VCaP (cell line): ENCODE measurements around the gene PPP6R3.

ENCODE experiments used
- H3K27ac ChIP-seq: fragments of 450-650 bp; 2 replicates; pipeline ENCODE4 v1.5.1; 2017
- CTCF ChIP-seq: fragments of 450-650 bp; conservative IDR thresholded peaks from 2 replicates; pipeline ENCODE4 v1.5.1; 2017; ENCODE audit warnings: mild to moderate bottlenecking, moderate library complexity

The PPP6R3 gene

GRCh38 chr11:68582416-68583040 is 122.0 kb downstream of the PPP6R3 start:
- TF ChIP-seq CTCF = no peak
- H3K27ac ChIP-seq = no peak overlapping the region

GRCh38 chr11:68583041-68583446 is 122.5 kb downstream of the PPP6R3 start:
- no peak for TF ChIP-seq CTCF
- no peak overlapping the region for H3K27ac ChIP-seq

GRCh38 chr11:68584097-68584496 is 123.5 kb downstream of the PPP6R3 start:
- no peak overlapping the region for H3K27ac ChIP-seq
- TF ChIP-seq CTCF = peak; percentile 63

GRCh38 chr11:68584991-68585524 is 124.5 kb downstream of the PPP6R3 start:
- no peak for TF ChIP-seq CTCF
- H3K27ac ChIP-seq = no peak overlapping the region

GRCh38 chr11:68589547-68590216 is 129.1 kb downstream of the PPP6R3 start:
- no peak for TF ChIP-seq CTCF
- no peak overlapping the region for H3K27ac ChIP-seq

GRCh38 chr11:68591719-68592118 is 131.2 kb downstream of the PPP6R3 start:
- TF ChIP-seq CTCF = no peak
- H3K27ac ChIP-seq = no peak overlapping the region

GRCh38 chr11:68593441-68593840 is 132.9 kb downstream of the PPP6R3 start:
- no peak for TF ChIP-seq CTCF
- no peak overlapping the region for H3K27ac ChIP-seq
